Loucy (cell line): ENCODE data around the gene CCK.
"Not testable (repeated sequence)": the region's sequence is repeated elsewhere in the genome, so short reads cannot be mapped to it uniquely, and the experiment has no call there.

ENCODE experiments used
- H2AFZ ChIP-seq: fragments of 200-600 bp; sonication (generic); 2 replicates; pipeline ENCODE4 v1.6.0; 2016; ENCODE audit warnings: antibody characterized with exemption, mild to moderate bottlenecking, low read length, moderate library complexity
- H3F3A ChIP-seq: fragments of 200-600 bp; 2 replicates; pipeline ENCODE4 v1.6.0; 2016; ENCODE audit warnings: antibody characterized with exemption, low read depth, mild to moderate bottlenecking
- H3K27me3 ChIP-seq: fragments of 200-600 bp; sonication (generic); 2 replicates; pipeline ENCODE4 v1.6.1; 2014; ENCODE audit warnings: low read length, mild to moderate bottlenecking; ENCODE audit not compliant: insufficient read depth, poor library complexity, severe bottlenecking
- H3K36me3 ChIP-seq: fragments of 200-600 bp; sonication (generic); 2 replicates; pipeline ENCODE4 v1.6.1; 2016; ENCODE audit warnings: low read length; ENCODE audit not compliant: insufficient read depth
- H3K4me1 ChIP-seq: fragments of 200-600 bp; sonication (generic); 2 replicates; pipeline ENCODE4 v1.5.1; 2014; ENCODE audit warnings: low read length, mild to moderate bottlenecking; ENCODE audit not compliant: insufficient read depth, poor library complexity, severe bottlenecking
- H3K4me2 ChIP-seq: fragments of 200-600 bp; sonication (generic); 2 replicates; pipeline ENCODE4 v1.6.0; 2014; ENCODE audit warnings: antibody characterized with exemption, low read length, low read depth, mild to moderate bottlenecking; ENCODE audit not compliant: poor library complexity, severe bottlenecking
- H3K4me3 ChIP-seq: fragments of 200-600 bp; sonication (generic); 2 replicates; pipeline ENCODE4 v1.5.1; 2014; ENCODE audit warnings: low read length, mild to moderate bottlenecking, mixed read lengths; ENCODE audit not compliant: poor library complexity, severe bottlenecking
- H3K79me2 ChIP-seq: fragments of 200-600 bp; sonication (generic); 2 replicates; pipeline ENCODE4 v1.6.1; 2014; ENCODE audit warnings: low read length; ENCODE audit not compliant: insufficient read depth
- H3K9ac ChIP-seq: fragments of 200-600 bp; sonication (generic); 2 replicates; pipeline ENCODE4 v1.6.0; 2014; ENCODE audit warnings: mild to moderate bottlenecking, low read depth, low read length, moderate library complexity; ENCODE audit not compliant: poor library complexity, severe bottlenecking
- H3K9me2 ChIP-seq: fragments of 200-600 bp; sonication (generic); replicated peaks from 2 replicates; pipeline ENCODE4 v1.6.1; 2016; ENCODE audit warnings: low read depth, low read length, mixed read lengths
- H3K9me3 ChIP-seq: fragments of 200-600 bp; sonication (generic); 2 replicates; pipeline ENCODE4 v1.6.1; 2014; ENCODE audit warnings: mild to moderate bottlenecking, antibody characterized with exemption, low read length, low read depth; ENCODE audit not compliant: insufficient read depth
- H4K20me1 ChIP-seq: fragments of 200-600 bp; sonication (generic); 2 replicates; pipeline ENCODE4 v1.6.0; 2014; ENCODE audit warnings: antibody characterized with exemption, low read length, mild to moderate bottlenecking; ENCODE audit not compliant: insufficient read depth, poor library complexity, severe bottlenecking
- CTCF ChIP-seq: fragments of 200-600 bp; sonication (generic); conservative IDR thresholded peaks from 2 replicates; pipeline ENCODE4 v1.5.1; 2014; ENCODE audit warnings: mild to moderate bottlenecking, antibody characterized with exemption, low read length
- EZH2phosphoT487 ChIP-seq: fragments of 200-600 bp; IDR thresholded peaks from 2 replicates; pipeline ENCODE4 v1.6.1; 2018; ENCODE audit warnings: antibody characterized with exemption, mild to moderate bottlenecking, moderate library complexity, borderline replicate concordance

CCK gene

GRCh38 chr3:42288385-42288784 is 22.4 kb upstream of the CCK start:
- no peaks in the 10 kb centered on the region for H3K4me1 ChIP-seq
- H3K4me2 ChIP-seq: no peak overlapping the region

GRCh38 chr3:42287423-42287822 is 21.4 kb upstream of the CCK start:
- not testable (repeated sequence) for H3K27me3 ChIP-seq, H3K79me2 ChIP-seq, H2AFZ ChIP-seq, H3K9me2 ChIP-seq, H3K4me3 ChIP-seq, H3K36me3 ChIP-seq, H3K9ac ChIP-seq, H3K9me3 ChIP-seq, H3K4me2 ChIP-seq, H4K20me1 ChIP-seq, H3K4me1 ChIP-seq, H3F3A ChIP-seq

More at GRCh38 chr3:42288385-42288784, 22.4 kb upstream of the CCK start:
- H3K36me3 ChIP-seq: no peaks in the 10 kb centered on the region
- no peak overlapping the region for H3K4me3 ChIP-seq
- no peaks in the 10 kb centered on the region for H3K9me3 ChIP-seq
- no peak overlapping the region for H2AFZ ChIP-seq
- H3F3A ChIP-seq: no peaks in the 10 kb centered on the region
- no peaks in the 10 kb centered on the region for H3K9me2 ChIP-seq
- no peak overlapping the region for H3K9ac ChIP-seq
- H4K20me1 ChIP-seq: no peaks in the 10 kb centered on the region
- TF ChIP-seq EZH2phosphoT487: no peak
- no peaks in the 10 kb centered on the region for H3K79me2 ChIP-seq
- no peaks in the 10 kb centered on the region for H3K27me3 ChIP-seq

- no peak overlapping the region for H3K4me3 ChIP-seq
- H4K20me1 ChIP-seq: no peaks in the 10 kb centered on the region
- no peaks in the 10 kb centered on the region for H3F3A ChIP-seq
- no peaks in the 10 kb centered on the region for H3K9me2 ChIP-seq
- peaks cover 5% of the 10 kb centered on the region; the same call in 1 of the 2 replicates for H3K9me3 ChIP-seq
- no peaks in the 10 kb centered on the region for H3K36me3 ChIP-seq
- no peaks in the 10 kb centered on the region for H3K4me1 ChIP-seq
- no peaks in the 10 kb centered on the region for H3K79me2 ChIP-seq
- H2AFZ ChIP-seq: no peak overlapping the region
- no peak overlapping the region for H3K4me2 ChIP-seq
- no peak overlapping the region for H3K9ac ChIP-seq
- TF ChIP-seq EZH2phosphoT487 (no peak), CTCF (no peak)
- H3K27me3 ChIP-seq: peaks cover 8% of the 10 kb centered on the region
These were observed 11.7 kb upstream of the CCK start for GRCh38 chr3:42277676-42278075.

GRCh38 chr3:42276141-42277132 is 10.5 kb upstream of the CCK start:
- Histone ChIP-seq H3K4me2 (no peak overlapping the region), H3K9ac (no peak overlapping the region)

More at GRCh38 chr3:42276141-42277132, 10.5 kb upstream of the CCK start:
- Histone ChIP-seq H3K36me3 (no peaks in the 10 kb centered on the region), H3F3A (no peaks in the 10 kb centered on the region), H4K20me1 (no peaks in the 10 kb centered on the region), H3K27me3 (peaks cover 8% of the 10 kb centered on the region), H3K4me1 (no peaks in the 10 kb centered on the region), H3K9me2 (no peaks in the 10 kb centered on the region), H2AFZ (no peak overlapping the region), H3K4me3 (no peak overlapping the region), H3K79me2 (no peaks in the 10 kb centered on the region), H3K9me3 (peaks cover 5% of the 10 kb centered on the region; the same call in 1 of the 2 replicates)
- TF ChIP-seq EZH2phosphoT487 (no peak), CTCF (no peak)
